ENCODE measurements around the gene PTGES3.

GRCh38 chr12:56657416-56658379 is 30.4 kb downstream of the PTGES3 start:
- TF ChIP-seq CREB1 (IDR thresholded peaks at IDR 0.05; ENCODE audit: low read depth): no peak
- no peak for TF ChIP-seq EP300 (IDR thresholded peaks at IDR 0.05; ENCODE audit: borderline replicate concordance)
- no peak for TF ChIP-seq RAD21 (IDR thresholded peaks at IDR 0.05; ENCODE audit: low read depth)
- TF ChIP-seq, protein P1, sequence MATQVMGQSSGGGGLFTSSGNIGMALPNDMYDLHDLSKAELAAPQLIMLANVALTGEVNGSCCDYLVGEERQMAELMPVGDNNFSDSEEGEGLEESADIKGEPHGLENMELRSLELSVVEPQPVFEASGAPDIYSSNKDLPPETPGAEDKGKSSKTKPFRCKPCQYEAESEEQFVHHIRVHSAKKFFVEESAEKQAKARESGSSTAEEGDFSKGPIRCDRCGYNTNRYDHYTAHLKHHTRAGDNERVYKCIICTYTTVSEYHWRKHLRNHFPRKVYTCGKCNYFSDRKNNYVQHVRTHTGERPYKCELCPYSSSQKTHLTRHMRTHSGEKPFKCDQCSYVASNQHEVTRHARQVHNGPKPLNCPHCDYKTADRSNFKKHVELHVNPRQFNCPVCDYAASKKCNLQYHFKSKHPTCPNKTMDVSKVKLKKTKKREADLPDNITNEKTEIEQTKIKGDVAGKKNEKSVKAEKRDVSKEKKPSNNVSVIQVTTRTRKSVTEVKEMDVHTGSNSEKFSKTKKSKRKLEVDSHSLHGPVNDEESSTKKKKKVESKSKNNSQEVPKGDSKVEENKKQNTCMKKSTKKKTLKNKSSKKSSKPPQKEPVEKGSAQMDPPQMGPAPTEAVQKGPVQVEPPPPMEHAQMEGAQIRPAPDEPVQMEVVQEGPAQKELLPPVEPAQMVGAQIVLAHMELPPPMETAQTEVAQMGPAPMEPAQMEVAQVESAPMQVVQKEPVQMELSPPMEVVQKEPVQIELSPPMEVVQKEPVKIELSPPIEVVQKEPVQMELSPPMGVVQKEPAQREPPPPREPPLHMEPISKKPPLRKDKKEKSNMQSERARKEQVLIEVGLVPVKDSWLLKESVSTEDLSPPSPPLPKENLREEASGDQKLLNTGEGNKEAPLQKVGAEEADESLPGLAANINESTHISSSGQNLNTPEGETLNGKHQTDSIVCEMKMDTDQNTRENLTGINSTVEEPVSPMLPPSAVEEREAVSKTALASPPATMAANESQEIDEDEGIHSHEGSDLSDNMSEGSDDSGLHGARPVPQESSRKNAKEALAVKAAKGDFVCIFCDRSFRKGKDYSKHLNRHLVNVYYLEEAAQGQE (IDR thresholded peaks at IDR 0.05; ENCODE audit: low read depth): no peak
- no peak for TF ChIP-seq NFIC (IDR thresholded peaks at IDR 0.05)
- TF ChIP-seq ZBTB7A (IDR thresholded peaks at IDR 0.05; ENCODE audit: low read depth): no peak
- TF ChIP-seq TAF1 (IDR thresholded peaks at IDR 0.05; ENCODE audit: low read depth): no peak
- TF ChIP-seq, protein P2, sequence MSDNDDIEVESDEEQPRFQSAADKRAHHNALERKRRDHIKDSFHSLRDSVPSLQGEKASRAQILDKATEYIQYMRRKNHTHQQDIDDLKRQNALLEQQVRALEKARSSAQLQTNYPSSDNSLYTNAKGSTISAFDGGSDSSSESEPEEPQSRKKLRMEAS (IDR thresholded peaks at IDR 0.05): no peak
- TF ChIP-seq, protein P3, sequence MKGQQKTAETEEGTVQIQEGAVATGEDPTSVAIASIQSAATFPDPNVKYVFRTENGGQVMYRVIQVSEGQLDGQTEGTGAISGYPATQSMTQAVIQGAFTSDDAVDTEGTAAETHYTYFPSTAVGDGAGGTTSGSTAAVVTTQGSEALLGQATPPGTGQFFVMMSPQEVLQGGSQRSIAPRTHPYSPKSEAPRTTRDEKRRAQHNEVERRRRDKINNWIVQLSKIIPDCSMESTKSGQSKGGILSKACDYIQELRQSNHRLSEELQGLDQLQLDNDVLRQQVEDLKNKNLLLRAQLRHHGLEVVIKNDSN (IDR thresholded peaks at IDR 0.05): no peak
- no peak for TF ChIP-seq YY1 (IDR thresholded peaks at IDR 0.05; ENCODE audit: low read depth)
- TF ChIP-seq CEBPB (IDR thresholded peaks at IDR 0.05): no peak
- no peak for TF ChIP-seq TEAD4 (IDR thresholded peaks at IDR 0.05)

All from Ishikawa (cell line).